NCI-H82 (cell line): ENCODE data around the gene GYG2.

Experiments used
- DNase-seq: peaks from one replicate; lab custom pipeline; 2025; lab: John Stamatoyannopoulos, UW

Gene GYG2

DNA sequence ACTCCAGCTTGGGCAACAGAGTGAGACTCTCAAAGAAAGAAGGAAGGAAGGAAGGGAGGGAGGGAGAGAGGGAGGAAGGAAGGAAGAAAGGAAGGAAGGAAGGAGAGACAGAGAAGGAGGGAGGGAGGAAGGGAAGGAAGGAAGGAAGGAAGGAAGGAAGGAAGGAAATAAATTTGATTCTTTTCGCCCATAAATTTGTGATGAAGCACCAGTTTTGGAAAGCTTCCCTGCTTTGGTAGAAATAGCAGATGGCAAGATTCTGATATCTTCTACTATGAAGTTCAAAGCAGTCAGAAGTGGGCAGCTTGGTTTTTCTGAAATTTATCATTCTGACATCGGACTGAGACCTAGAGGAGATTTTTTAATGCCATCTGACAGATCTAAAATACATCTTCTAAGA is 11.7 kb upstream of the GYG2 start:
- no peak for DNase-seq

DNA sequence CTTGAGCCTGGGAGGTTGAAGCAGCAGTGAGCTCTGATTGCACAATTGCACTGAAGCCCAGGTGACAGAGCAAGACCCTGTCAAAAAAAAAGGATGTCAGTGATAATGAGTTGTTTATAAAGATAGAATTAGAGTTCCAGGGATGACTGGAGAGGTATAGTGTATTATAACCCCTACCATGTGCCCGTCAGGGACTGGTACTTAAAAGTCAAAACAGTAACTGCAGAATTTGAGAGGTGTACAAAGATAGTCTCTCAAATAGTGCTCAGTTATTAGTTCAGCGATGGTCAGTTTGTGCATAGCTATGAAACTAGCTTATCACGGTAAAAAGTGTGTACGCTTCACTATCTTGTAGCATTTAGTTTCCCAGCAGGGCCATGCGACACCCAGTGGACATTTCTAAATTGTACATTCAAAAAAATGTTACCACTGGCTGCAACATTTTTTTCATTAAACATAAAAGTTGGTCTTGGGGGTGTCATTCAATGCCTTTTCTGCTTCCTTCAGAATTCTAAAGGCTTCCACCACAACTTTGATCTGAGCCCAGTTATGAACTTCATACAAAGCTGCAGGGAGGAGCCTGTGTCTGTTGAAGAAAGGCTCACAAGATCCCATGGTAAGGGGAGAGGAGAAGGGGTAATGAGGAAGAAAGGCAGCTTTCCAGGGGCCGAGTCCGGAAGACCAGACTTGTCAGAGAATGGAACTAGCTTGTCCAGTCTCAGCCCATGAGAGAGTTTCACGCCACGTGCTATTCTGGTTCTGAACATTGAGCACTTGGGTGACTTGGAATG is 9.2 kb upstream of the GYG2 start:
- peak; percentile 39 for DNase-seq

DNA sequence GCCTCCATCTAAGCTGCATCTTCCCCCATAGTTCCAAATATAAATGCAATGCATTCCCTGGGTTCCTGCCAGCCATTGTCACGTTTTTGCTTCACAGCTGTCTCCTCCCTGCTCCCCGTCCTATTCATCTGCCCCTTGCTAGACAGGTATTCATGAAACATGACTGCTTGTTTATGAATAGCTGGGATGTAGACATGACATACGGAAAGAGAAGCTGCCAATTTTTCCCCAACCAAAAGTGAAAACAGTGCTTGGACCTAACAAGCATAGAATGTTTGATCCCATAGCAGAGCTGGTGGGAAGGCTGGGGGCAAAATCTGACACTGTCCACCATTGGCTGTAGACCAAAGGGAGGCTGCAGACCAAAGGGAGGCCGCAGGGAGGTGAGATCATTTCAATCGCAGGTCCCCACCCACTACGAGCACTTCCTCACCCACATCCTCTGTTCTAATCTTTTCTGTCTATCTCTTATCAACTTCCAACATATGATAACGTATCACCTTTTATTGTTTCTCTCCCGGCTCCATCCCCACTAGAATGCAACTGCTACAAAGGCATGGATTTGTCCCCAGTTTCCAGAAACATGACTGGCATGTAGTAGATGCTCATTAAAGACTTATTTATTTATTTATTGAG is 8.5 kb upstream of the GYG2 start:
- no peak for DNase-seq

DNA sequence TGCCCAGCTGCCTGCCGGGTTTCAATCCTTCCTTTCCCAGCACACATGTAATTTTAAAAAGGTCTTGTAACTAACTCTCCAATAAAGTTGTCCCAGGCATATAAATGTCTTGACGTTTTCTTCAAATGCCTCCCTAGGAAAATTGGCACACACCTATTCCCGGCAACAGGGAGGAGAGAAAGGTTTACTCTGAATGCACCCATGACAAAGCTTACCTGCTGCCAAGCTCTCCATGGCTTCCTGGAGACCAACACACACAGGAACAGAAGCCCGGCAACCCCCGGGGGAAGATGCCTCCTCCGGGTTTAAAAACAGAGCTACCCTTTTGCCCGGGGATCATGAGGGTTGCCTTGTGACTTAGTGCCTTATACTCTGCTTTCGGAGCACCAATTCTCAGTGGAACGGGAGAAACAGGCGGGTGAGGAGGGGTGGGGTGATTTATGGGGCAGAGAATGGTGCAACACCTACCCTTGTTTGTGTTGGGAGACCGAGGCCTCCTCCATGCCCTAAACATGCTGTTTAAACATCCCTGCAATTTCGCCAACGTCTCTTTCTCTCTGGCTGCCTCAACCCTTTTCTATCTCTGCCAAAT is 4.8 kb upstream of the GYG2 start:
- DNase-seq: no peak

DNA sequence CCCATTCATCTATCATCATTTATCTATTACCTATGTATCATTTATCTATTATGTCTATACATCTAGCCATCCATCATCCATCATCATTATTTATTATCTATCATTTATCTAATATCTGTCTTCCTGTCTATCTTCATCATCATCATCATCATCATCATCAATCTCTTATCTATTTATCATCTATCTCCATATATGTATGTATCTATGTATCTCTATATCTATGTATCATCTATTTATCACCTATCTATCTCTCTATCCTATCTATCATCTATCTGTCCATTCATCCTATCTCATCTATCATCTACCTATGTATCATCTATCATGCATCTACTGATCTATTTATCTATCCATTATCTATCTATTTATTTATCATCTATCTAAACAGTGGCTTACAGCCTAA is 3.8 kb upstream of the GYG2 start:
- no peak for DNase-seq

DNA sequence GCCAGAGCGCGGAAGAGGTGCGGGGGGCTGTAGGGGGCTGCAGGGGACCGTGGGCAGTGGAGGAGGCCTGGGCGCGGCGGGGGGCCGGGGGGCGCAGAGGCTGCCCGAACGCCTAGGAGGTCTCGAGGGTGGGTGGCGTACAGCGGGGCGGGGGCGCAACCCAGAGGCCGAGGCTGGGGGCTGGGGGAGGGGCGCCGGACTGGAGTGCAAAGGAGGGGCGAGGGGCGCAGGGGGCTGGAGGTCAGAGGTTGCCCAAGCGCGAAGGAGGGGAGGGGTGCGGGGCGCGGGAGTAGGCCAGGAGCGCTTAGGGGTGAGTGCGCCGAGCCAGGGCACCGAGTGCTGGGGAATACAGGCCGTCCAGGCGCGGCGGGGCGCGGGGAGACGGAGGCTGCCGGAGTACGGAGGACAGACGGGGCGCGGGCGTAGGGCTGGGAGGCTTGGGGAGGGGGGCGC is 255 bp downstream of the GYG2 start:
- peak; percentile 35 for DNase-seq

DNA sequence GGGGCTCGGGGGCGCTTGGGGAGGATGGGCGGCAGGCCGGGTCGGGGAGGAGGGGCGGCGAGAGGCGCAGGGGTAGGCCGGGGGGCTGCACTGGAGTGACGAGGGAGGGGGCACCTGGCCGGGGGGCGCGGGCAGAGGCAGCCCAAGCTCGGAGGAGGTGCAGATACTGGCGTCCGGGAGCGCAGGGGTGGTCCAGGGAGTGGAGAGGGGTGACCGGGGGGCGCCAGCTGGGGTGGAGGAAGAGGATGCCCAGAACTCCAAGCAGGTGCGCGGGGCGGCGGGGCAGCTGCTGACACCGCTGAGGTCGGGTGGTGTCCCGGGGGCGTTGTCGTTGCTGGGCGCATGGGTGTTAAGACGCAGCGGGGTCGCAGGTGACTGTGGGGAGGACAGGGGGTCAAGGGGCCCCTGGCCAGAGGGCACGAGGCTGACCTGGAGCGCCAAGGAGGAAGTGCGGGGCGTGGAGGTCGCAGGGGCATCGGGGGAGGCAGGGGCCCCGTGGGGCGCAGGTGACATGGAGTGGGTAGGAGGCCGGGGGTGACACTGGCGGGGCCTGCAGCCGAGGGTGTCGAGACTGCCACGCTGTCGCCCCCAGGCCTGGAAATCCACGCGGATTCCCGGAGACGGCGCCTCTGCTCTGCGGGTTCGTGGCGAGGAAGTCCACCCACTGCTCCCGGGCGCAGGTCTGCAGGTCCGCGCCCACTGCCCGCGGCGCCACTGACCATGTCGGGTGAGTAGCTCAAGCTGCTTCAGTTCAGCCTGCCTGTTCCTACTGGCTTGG is 928 bp downstream of the GYG2 start:
- DNase-seq: no peak

DNA sequence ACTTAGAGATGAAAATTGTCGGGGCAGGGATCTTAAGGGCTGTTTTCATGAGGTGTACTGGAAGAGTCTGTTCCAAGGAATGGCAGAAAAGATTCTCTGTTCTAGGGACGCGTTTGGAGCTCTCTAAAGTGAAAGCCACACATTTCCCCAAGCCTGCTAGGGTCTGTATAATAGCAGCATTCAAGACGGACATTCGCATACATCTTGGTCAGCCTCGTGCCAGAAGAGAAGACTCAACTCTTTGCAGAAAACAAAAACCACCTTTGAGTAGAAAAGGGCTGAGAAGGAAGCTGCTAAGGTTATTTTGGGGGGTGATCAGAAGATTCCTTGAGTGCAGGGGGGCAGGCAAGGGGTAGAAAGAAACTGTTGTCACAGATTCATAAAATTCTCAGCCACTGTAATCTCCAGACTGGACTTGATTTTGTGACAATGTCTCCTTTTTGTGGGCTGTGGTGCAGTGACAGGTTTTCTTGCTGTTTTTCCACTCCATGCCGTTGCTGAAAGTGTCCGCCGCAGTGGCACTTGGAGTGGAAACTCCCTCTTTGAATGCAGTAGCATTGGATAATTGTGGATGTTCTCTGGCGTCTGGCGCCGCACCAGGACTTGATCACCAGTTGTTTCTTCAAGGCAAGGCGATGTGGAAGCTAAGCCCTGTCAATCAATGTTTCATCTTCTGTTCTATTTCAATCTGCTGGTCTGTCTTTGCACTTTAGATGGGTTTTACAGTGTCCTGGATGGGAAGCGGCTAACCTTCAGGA is 2.9 kb downstream of the GYG2 start:
- DNase-seq: no peak

DNA sequence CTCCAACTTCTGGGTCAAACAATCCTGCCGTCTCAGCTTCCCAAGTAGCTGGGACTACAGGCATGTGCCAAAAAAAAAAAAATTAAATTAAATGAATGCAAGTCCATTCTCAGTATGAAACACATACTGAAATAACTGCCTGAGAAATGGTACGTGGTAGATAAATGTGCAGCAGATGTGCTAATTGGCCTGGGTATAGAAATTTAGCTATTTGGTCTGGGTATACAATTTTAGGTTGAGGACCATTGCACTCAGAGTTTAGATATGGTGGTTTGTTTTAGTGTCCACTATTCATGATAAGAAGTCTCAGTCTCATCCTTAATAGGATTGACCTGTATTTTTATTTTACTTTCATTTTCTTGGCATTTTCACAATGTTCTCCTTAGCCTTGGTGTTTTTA is 9.2 kb downstream of the GYG2 start:
- DNase-seq: no peak

DNA sequence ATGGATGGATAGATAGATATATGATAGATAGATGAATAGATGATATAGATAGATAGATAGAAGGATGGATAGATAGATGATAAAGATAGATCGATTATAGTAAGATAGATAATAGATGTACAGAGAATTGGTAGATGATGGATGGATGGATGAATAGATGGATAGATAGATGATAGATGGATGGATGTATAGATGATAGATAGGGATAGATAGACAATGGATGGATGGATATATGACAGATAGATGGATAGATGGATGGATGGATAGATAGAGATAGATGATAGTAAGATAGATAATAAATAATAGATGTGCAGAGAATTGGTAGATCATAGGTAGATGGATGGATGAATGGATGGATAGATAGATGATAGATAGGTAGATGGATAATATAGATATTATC is 12.2 kb downstream of the GYG2 start:
- no peak for DNase-seq

DNA sequence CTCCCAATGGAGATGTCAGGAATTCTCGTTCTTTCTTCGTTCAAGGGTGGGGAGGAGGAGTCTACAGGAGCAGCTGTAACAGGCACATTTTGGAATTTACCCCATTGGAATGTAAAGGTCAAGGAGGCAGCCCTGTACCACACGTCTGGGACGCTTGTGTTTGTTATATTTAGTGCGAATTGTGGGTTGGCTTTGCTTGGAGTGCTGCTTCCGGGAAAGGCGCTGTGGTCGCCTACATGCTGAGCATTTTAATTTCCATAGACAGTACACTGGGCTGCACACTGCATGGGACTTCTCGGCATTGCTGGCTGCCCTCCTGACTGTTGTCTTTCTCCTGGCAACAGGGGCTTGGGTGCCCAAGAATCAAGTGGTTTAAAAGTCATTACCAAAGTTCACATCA is 12.8 kb downstream of the GYG2 start:
- DNase-seq: no peak

DNA sequence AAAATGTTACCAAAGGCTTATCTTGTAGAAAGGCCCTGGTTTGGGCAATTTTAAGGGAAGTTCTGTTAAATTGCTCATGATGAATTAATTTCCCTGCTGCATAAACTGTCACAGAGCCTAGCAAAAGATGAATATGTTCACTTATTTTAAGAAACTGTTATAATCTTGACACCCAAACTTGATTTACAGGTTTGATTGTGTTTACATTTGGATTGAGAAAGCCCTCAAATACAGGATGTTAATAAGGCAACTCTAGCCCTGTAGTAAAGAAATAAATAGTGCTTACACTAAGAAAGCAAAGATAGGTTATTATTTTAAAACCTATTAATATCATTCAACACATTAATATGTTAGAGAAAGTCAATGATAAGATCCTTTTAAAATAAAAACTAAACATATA is 18.3 kb downstream of the GYG2 start:
- no peak for DNase-seq

DNA sequence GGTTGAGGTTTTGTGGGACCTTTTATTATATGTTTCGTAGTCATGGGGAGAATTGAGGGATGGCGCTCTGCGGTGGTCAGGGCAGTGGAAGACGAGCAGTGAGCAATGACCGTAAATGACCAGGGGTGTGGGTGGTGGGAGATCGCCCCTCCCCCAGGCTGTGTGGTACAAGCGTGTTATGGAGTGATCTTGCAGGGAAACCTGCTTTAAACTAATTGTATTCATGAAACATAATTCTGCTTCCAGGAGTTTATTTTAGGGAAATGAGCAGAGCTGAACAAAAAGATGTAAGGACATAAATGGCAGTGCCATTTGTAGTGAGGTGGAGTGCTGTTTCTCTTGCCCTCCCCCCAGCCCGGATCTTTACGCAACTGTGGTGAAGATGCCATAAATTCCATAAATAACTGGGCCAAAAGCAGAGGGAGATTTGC is 20.2 kb downstream of the GYG2 start:
- no peak for DNase-seq

DNA sequence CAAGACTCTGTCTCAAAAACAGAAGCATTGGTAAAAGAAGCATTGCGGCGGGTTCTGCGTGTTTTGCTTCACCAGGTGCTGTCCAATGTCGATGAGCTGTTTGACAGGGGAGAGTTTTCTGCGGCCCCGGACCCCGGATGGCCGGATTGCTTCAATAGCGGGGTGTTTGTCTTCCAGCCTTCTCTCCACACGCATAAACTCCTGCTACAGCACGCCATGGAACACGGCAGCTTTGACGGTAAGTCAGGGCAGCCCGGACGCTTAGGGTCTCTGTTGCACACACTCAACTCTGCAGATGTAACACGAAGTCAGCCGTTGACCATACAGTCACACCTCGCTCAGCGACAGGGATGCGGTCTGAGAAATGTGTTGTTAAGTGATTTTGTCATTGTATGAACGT is 26.2 kb downstream of the GYG2 start:
- DNase-seq: no peak

DNA sequence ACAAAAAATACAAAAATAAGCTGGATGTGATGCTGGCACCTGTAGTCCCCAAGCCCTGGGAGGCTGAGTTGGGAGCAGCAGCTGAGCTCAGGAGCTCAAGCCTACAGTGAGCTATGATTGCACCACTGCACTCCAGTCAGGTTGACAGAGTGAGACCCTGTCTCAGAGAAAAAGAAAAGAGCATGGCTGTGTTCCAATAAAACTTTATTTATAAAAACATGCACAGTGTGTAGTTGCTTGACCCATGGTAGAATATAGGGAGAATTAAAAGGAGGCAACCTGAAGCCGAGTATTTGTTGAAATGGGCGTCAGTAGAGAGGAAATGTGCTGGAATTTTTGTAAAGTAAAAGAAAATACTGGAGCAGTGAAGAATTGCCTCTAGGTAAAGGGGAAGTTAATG is 27.0 kb downstream of the GYG2 start:
- DNase-seq: no peak

DNA sequence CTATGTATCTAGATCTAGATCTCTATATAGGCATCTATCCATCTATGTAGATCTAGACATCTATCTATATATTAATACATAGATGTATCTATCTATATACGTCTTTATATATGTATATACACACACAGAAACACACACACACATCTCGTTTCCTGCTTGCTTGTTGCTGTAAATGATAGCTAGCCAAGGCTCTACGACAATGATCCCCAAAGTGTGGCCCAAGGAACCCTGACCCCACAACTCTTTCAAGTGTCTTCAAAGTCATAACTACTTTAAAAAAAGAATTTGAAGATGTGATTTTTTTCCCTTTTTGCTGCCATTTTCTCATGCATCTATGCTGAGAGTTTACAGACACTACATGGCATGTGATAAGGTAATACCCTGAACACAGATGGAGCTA is 28.8 kb downstream of the GYG2 start:
- DNase-seq: no peak

DNA sequence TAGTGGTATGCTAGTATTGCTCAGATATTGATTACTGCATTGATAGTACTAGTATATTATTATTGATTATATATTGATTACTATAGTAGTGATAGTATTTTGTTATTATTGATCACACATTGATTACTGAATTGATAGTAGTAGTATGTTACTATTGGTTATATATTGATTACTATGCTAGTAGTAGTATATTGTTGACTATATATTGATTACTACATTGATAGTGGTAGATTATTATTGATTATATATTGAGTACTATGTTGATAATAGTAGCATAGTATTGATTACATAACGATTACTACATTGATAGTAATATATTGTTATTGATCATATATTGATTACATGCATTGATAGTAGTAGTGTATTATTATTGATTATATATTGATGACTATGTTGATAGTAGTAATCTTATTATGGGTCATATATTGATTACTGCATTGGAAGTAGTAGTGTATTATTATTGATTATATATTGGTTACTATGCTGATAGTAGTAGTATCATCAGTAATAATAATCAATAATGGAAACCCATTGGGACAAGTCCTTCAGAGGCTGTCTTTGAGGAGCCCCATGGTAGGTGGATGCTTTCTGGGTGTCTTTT is 30.6 kb downstream of the GYG2 start:
- DNase-seq: no peak

DNA sequence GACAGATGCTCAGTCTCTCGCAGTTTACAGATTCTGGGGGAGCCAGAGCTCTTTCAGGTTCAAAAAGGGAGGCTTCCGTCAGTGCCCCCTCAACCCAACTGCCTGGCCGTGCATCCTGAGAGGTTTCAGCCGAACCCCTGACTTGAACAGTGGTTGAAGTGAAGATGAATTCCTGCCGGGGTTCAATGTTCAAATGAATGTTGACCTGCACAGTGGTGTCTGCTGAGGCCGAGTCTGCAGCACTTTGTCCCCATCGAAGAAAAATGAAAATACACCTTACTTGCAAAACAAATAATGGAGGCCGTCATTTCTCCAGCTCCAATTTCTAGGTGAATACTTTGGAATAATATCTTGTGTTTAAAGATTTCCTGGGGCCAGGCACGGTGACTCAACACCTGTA is 33.7 kb downstream of the GYG2 start:
- DNase-seq: no peak

DNA sequence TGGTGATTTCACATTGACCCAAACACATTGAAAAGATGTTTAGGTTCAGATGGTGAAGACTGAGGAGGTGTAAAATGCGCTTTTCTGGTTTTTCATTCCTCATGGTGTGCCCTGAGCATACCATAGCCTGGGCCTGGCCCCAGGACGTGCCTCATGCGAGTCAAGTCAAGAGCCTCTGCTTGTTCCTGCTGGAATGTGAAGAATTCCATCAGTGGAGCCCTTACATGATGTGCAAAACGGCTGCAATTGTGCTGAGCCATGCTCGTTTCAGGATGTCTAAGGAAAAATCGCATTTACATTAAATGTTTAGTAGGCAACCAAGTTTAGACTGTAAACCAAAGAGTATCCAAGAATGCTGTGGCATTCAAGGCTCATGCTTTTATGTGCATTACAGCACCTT is 34.9 kb downstream of the GYG2 start:
- no peak for DNase-seq

DNA sequence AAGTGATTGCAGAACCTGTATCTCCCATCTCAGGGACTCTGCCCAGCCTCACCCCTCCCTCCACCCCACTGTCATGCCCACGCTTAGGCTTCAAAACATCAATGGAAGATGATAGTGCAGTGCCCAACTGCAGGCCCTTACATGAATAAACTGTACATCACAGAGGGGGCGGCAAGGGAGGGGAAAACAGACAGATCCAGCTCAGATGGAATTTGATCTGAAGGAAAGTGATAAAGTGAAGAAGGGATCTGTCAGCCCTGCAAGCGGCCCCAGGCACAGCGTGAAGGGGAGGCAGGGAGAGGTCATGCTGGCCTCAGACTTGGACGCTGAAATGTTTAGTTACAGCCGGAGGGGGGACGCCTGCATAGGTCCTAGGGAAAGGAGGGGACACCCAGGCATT is 38.5 kb downstream of the GYG2 start:
- DNase-seq: no peak

DNA sequence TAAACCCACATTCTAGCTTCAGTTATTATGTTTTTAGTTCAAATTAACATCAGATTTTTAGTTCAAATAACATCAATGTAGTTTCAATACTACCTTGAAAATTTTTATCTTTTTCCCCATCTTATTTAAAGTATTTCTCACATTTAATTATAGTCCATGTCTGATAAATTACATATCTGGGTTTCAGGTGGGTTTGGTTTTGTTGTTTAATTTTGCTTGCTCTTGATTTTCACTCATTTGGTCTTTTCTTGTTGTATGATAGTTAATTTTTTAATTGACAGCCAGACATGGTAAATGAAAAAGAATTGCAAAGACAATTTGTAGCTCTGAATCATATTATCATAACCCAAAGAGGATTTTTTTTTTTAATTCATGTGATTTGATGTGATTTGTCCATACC is 41.9 kb downstream of the GYG2 start:
- no peak for DNase-seq

DNA sequence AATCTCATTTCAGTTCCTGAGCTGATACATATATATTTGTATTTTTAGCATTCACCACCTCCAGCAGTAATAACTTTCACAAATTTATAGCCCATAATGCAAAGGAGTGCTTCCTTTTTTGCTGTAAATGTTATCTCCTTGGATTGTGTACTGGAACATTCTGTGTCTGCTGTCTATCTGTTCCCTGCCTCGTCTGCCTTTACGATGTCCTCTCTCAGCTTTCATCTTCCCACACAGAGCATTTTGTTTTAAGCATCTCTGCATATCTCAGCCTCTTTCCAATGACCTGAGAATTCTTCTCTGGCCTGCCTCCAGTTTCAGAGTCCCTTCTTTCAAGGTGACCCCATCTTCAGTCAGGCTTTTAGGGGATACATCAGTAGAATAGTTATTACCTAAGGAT is 43.1 kb downstream of the GYG2 start:
- DNase-seq: no peak
